Suppressor macrophage treated with lipopolysaccharide for 1 hour (primary cell): ENCODE measurements around the gene CMTM6.
A peak's percentile ranks its signal among the peaks of the same experiment; 100 is the strongest.
"Not testable (repeated sequence)": the region's sequence is repeated elsewhere in the genome, so short reads cannot be mapped to it uniquely, and the experiment has no call there.

ENCODE experiments used
- DNase-seq, 3 donors: peaks; one replicate each; pipeline ENCODE4 v3.0.0-alpha.2; 2020 to 2022

Gene CMTM6

DNA sequence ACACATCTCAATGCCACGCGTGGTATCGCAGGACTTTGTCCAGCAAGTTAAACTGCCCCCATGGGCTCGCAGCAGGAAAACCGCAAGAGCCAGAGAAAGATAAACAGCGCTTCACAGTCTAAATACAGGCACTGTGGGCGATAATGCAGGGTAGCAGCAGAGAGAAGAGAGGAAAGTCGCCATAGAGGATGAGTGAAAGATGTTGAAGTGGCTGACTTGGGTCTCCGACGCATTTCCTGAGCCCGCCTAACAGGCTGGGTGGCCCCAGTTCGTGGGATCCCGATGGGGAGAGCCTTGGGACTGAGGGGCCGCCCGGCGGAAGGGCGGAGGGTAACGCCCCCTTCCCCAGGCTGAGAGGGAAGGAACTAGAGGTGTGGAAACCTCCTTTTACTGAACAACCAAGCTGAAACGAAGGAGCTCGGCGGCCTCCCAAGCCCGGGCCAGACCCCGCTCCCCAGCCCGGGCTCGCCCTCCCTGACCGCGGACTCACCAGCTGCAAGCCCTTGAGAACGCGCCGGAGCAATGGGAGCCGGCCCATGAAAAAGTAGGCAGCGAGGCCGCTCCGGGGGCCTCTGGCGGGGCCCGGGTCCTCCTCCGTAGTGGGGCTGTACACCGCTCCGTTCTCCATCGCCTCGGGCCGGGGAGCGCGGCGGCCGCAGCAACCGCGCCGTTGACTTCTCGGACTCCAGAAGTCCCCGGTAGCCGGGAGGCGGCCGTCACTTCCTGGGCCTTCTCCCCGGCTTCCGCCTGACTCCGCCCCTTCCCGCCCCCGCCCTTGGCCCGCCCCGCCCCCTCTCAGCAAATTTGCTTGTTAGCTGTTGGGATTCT is at the start of gene CMTM6:
TSS of gene CMTM6 (minus strand) at position 735 of the 828 bp plus-strand sequence. CDS start at position 628, 107 bp downstream.
- DNase-seq, result peak; percentile 90 to 95 (median 90)

DNA sequence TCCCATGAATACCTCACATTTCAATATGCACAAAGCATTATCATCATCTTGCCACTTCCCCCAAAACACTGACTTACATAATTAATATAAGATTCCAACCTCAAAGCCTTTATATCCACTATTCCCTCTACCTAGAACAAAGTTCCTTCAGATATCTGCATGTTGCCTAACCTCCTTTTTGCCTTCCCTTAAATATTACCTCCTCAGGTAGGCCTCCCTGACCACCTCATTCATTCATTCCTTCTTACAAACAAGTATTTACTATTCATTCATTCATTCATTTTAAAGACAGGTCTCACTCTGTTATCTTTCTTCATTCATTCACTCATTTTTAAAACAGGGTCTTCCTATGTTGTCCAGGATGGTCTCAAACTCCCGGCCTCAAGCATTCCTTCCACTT is 49.4 kb upstream of the CMTM6 start:
- DNase-seq, result no peak

DNA sequence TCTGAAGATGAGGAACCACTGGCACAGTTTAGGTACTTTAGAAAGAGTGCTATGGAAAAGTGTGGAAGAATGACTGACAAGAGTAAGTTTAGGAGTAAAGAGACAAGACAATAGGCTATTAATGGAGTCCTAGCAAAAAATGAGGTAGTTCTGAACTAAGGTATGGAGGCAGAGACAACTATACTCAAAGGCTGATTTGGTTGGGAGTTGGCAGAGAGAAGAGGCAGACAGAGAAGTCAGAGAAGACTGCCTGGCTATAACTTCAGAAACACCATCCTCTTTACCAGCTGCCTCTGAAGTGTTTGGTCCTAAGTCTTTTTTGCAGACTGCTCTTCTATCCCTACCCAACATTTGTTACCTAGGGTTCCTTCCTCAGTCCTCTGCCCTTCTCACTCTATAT is 48.8 kb upstream of the CMTM6 start:
- no peak for DNase-seq

- DNase-seq, result no peak
These were observed 48.4 kb upstream of the CMTM6 start for GRCh38 chr3:32551087-32551486.

GRCh38 chr3:32545305-32545704 is 42.7 kb upstream of the CMTM6 start:
- DNase-seq, result no peak

DNA sequence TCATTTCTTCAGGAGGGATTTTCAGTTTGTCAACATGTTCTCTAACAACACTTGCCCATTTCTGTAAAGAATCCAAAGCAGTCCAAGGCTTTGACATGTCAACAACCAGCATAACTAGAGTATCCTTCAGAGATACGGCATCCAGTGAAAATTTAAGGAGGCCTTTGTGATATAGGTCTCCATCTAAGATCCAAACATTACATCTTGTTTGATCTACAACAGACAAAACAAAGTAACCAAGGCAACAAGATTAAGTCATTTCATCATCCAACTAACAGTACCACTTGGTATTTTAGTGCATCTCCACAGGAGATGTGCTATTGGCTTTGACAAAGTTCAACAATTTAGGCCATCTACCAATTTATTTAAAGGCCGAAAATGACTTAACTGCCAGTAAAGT is 42.2 kb upstream of the CMTM6 start:
- DNase-seq, result no peak

DNA sequence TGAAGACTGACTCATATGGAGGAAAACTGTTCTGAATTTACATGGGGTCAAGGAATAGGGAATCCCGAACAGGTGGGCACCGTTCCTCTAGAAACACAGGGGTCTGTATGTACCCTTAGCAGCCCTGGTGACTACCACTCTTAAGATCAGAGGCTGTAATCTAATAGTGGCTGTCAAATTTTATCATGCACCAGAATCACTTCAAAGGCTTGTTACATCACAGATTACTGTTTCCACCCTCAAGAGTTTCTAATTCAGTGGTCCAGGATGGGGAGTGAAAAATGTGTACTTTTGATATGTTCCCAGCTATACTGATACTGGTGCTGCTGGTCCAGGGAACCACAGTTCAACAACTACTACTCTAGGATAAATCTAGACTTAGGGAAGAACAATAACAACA is 40.2 kb upstream of the CMTM6 start:
- no peak for DNase-seq

- DNase-seq, result no peak
These were observed 38.2 kb upstream of the CMTM6 start for GRCh38 chr3:32540899-32541298.

GRCh38 chr3:32532434-32532833 is 29.8 kb upstream of the CMTM6 start:
- DNase-seq, result no peak

DNA sequence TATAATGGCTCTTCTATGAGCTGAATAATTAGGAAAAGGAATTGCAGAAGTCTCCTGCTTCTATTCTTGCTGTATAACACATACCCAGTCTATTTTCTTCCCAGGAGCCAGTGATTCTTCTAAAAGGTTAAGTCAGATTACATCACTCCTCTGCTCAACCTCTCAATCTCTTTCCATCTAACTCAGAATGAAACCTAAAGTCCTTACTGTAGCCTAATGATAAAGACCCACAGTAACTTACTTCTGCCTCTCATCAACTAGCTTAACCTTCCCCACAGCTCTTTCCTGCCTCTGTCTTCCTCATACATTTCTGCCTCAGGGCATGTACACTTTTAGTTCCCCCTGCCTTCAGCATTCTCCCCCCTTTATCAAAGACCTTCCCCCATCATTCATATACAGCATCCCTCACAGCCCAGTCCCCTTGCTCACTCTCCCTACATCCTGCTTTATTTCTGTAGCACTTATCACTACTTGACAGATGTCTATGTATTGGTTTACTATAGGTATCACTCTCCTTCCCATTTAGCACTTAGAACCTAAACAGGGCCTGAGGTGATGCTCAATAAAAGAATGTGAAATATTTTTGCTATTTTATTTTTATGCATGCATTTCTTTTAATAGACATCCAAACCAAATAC is 28.5 kb upstream of the CMTM6 start:
- no peak for DNase-seq

- no peak for DNase-seq
These were observed 23.1 kb upstream of the CMTM6 start for GRCh38 chr3:32525720-32526119.

DNA sequence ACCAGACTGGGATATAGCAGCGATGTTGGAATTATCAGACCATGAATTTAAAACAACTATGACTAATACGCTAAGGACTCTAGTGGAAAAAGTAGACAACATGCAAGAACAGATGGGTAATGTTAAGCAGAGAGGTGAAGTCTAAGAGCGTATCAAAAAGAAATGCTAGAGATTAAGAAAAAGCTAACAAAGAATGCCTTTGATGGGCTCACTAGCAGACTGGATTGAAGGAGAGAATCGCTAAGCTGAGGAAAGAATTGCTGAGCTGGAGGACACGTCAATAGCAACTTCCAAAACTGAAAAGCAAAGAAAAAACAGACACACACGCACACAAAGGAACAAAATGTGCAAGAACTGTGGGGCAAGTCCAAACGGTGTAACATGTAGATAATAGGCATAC is 20.0 kb upstream of the CMTM6 start:
- DNase-seq, result no peak

DNA sequence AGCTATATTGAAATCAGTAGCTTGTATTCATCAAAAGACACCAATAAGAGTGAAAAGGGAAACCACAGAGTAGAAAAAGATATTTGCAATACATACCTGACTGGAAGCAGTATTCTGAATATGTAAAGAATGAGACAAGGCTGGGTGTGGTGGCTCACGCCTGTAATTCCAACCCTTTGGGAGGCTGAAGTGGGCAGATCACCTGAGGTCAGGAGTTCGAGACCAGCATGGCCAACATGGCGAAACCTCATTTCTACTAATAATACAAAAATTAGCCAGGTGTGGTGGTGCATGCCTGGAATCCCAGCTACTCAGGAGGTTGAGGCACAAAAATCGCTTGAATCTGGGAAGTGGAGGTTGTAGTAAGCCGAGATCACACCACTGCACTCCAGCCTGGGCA is 16.3 kb upstream of the CMTM6 start:
- not testable (repeated sequence) for DNase-seq

DNA sequence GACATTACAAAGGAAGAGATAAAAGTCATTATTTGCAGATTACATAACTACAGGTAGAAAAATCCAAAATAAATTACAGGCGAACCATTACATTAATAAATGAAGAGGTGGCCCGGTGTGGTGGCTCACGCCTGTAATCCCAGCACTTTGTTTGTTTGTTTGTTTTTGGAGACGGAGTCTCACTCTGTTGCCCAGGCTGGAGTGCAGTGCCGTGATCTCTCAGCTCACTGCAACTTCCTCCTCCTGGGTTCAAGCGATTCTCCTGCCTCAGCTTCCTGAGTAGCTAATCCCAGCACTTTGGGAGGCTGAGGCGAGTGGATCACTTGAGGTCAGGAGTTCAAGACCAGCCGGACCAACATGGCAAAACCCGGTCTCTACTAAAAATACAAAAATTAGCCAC is 14.1 kb upstream of the CMTM6 start:
- not testable (repeated sequence) for DNase-seq

GRCh38 chr3:32511005-32511404 is 8.4 kb upstream of the CMTM6 start:
- DNase-seq, result no peak

GRCh38 chr3:32510075-32510724 is 7.5 kb upstream of the CMTM6 start:
- peak; percentile 80 to 83 (median 82) for DNase-seq

DNA sequence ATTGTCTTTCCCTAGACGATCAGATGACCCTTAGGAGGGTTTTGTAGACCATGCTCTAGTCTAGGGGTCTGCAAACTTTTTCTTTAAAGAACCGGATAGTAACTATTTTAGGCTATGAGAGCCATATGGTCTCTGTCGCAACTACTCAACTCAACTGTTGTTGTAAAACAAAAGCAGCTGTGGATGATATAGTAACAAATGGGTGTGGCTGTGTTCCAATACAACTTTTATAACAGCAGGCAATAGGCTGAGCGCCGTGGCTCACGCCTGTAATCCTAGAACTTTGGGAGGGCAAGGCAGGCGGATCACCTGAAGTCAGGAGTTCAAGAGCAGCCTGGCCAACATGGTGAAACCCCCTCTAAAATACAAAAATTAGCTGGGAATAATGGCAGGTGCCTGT is 6.1 kb upstream of the CMTM6 start:
- DNase-seq, result no peak

GRCh38 chr3:32506466-32506865 is 3.8 kb upstream of the CMTM6 start:
- DNase-seq, result no peak

DNA sequence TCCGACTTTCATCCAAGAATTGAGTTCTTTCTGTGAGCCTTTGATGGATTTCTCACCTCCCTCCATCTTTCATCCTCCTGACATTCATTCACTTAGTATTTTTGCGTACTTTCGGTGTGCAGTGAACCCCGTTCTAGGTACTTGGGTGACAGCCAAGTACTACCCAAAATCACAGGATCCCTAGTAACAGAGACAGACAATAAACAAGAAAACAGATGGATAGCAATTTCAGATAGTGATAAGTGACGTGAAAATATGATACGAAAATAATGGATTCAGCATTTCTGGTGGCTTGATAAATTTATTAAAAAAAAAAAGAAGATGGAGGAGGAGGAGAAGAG is 264 bp upstream of the CMTM6 start:
- no peak for DNase-seq

DNA sequence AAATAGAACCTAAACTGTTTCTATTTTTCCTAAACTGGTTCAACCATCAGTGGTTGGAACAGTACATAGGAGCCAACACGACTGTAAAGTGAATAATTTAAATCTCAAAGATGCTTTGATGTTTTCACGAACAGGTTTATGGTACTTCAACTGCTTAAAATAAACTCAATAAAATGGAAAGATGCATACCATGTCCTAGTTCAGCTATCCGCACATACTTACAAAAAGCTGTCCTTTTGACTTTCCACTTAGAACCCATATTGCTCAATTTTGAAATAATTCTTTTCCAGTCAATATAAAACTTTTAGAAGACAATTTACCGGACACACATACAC is 902 bp downstream of the CMTM6 start:
- no peak for DNase-seq

DNA sequence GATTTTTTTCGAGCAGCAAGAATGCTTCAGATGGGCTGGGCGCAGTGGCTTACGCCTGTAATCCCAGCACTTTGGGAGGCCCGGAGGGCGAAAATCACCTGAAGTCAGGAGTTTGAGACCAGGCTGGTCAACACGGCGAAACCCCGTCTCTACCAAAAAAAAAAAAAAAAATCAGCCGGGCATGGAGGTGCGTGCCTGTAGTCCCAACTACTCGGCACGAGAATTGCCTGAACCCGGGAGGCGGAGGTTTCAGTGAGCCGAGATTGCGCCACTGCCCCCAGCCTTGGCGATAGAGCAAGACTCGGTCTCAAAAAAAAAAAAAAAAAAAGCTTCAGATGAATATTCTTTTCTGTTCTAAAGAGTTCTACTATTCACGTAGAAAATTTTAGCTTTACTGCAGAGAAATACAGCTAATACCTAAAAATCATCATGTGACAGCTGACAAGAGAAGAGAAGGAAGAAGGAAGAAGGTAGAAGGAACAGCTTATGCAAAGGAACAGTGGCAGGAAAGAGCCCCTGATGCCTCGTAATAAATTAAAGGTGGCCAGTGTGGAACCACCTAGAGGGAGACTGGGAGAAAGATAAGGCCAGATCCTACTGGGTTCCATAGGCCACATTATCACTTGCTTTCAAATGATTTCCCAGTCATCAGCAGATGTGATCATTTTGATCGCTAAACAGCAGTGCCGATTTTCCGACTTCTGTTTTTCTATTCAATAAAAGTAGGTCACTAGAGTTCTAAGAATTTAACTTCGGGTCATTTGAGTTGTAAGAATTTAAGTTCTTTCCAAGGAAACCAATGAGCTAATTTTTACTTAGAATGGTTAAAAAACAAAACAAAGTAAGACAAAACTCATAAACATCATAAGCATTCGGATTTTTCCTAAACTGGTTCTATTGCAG is 1.5 kb downstream of the CMTM6 start:
- peak; percentile 28 to 42 (median 33) for DNase-seq

DNA sequence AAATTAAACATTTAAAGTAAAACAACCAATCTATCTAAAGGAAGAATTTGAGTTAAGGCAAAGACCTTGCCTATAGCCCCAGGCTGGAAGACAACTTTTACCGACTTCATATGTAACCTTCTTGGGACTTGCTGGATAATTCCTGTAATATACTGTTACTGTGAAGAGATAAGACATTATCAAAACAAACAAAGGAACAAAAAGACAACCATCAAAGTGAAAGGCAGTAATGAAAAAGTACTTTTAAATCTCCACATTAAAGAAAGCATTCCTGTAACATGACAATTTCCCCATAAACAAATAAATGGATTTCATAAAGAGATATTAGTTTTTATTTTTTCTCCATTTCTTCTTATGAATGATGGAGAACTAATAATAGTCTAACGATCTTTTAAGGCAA is 2.4 kb downstream of the CMTM6 start:
- DNase-seq, result no peak

DNA sequence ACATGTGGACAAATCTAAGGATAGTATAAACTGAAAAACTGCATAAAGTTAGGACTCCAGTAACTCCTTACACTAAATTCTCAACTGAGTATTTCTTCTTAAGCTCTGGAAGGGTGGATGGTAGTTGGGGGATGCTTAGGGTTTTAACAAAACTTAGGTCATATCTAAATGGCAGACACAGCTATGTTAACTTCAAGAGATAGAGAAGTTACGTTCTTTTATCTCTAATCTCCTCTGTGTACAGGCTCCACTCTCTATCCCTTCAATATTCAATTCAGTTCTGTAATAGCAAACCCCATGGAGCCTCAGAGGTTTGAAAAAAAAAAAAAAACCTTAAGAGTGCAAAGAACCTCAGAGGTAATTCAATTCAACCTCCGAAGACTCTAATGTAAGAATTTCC is 3.1 kb downstream of the CMTM6 start:
- no peak for DNase-seq
